Adipocyte (in vitro differentiated cells): ENCODE results near the gene CD2.

Source experiments
- DNase-seq: peaks from one replicate; pipeline ENCODE4 v3.0.0-alpha.2; 2015; ENCODE audit warnings: low read depth
- H3K27me3 ChIP-seq: replicated peaks from 2 replicates; pipeline ENCODE4 v1.7.0; 2013; ENCODE audit warnings: mild to moderate bottlenecking, low read length, moderate library complexity; ENCODE audit not compliant: control insufficient read depth, insufficient read depth
- H3K36me3 ChIP-seq: 2 replicates; pipeline ENCODE4 v1.7.0; 2013; ENCODE audit warnings: low read length, mild to moderate bottlenecking, moderate library complexity; ENCODE audit not compliant: control insufficient read depth, insufficient read depth, severe bottlenecking
- H3K4me1 ChIP-seq: 2 replicates; pipeline ENCODE4 v1.7.0; 2013; ENCODE audit warnings: mild to moderate bottlenecking, low read length, moderate library complexity; ENCODE audit not compliant: control insufficient read depth, insufficient read depth
- H3K4me3 ChIP-seq: 2 replicates; pipeline ENCODE4 v1.7.0; 2013; ENCODE audit warnings: mild to moderate bottlenecking, low read length, moderate library complexity
- H3K9ac ChIP-seq: 2 replicates; pipeline ENCODE4 v1.7.0; 2013; ENCODE audit warnings: mild to moderate bottlenecking, low read length, moderate library complexity
- H3K9me3 ChIP-seq: 2 replicates; pipeline ENCODE4 v1.7.0; 2013; ENCODE audit warnings: mild to moderate bottlenecking, low read length, moderate library complexity; ENCODE audit not compliant: control insufficient read depth

CD2 gene

GRCh38 chr1:116794804-116795481 lies 40.7 kb downstream of the CD2 start:
- Histone ChIP-seq H3K9me3 (peaks cover 2% of the 10 kb centered on the region), H3K36me3 (no peaks in the 10 kb centered on the region), H3K4me1 (no peaks in the 10 kb centered on the region)

GRCh38 chr1:116795482-116795829 lies 41.2 kb downstream of the CD2 start:
- no peaks in the 10 kb centered on the region for H3K36me3 ChIP-seq
- H3K27me3 ChIP-seq, result peaks cover 19% of the 10 kb centered on the region
- H3K4me3 ChIP-seq, result no peak overlapping the region
- H3K9me3 ChIP-seq, result no peaks in the 10 kb centered on the region
- no peak for DNase-seq
- H3K4me1 ChIP-seq, result no peaks in the 10 kb centered on the region
- H3K9ac ChIP-seq, result no peak overlapping the region

More at GRCh38 chr1:116794804-116795481, 40.7 kb downstream of the CD2 start:
- Histone ChIP-seq H3K4me3 (no peak overlapping the region), H3K27me3 (peaks cover 14% of the 10 kb centered on the region), H3K9ac (no peak overlapping the region)
- DNase-seq, result no peak

GRCh38 chr1:116804736-116805135 lies 50.5 kb downstream of the CD2 start:
- Histone ChIP-seq H3K36me3 (no peaks in the 10 kb centered on the region), H3K4me1 (no peaks in the 10 kb centered on the region), H3K9ac (no peak overlapping the region), H3K4me3 (no peak overlapping the region), H3K27me3 (peaks cover 8% of the 10 kb centered on the region), H3K9me3 (no peaks in the 10 kb centered on the region)
- no peak for DNase-seq

- Histone ChIP-seq H3K9ac (no peak overlapping the region), H3K4me3 (no peak overlapping the region), H3K4me1 (no peaks in the 10 kb centered on the region), H3K9me3 (no peaks in the 10 kb centered on the region), H3K36me3 (no peaks in the 10 kb centered on the region), H3K27me3 (peaks cover 3% of the 10 kb centered on the region)
- no peak for DNase-seq
These were observed 51.2 kb downstream of the CD2 start for GRCh38 chr1:116805398-116805797.

GRCh38 chr1:116806245-116806644 lies 52.0 kb downstream of the CD2 start:
- Histone ChIP-seq H3K9ac (no peak overlapping the region), H3K36me3 (no peaks in the 10 kb centered on the region), H3K4me3 (no peak overlapping the region), H3K4me1 (no peaks in the 10 kb centered on the region), H3K27me3 (peaks cover 3% of the 10 kb centered on the region), H3K9me3 (no peaks in the 10 kb centered on the region)
- DNase-seq, result no peak

GRCh38 chr1:116806671-116807070 lies 52.4 kb downstream of the CD2 start:
- H3K4me3 ChIP-seq, result no peak overlapping the region
- peaks cover under 1% of the 10 kb centered on the region for H3K9me3 ChIP-seq
- H3K9ac ChIP-seq, result no peak overlapping the region
- H3K4me1 ChIP-seq, result no peaks in the 10 kb centered on the region
- DNase-seq, result no peak
- H3K36me3 ChIP-seq, result no peaks in the 10 kb centered on the region
- H3K27me3 ChIP-seq, result peaks cover 3% of the 10 kb centered on the region

- H3K27me3 ChIP-seq, result peaks cover 3% of the 10 kb centered on the region
- H3K9me3 ChIP-seq, result peaks cover 9% of the 10 kb centered on the region
- H3K4me1 ChIP-seq, result no peaks in the 10 kb centered on the region
- H3K4me3 ChIP-seq, result no peak overlapping the region
- no peak overlapping the region for H3K9ac ChIP-seq
- no peaks in the 10 kb centered on the region for H3K36me3 ChIP-seq
- no peak for DNase-seq
These were observed 53.4 kb downstream of the CD2 start for GRCh38 chr1:116807394-116808199.

GRCh38 chr1:116808200-116808847 lies 54.1 kb downstream of the CD2 start:
- H3K4me3 ChIP-seq, result no peak overlapping the region
- H3K9me3 ChIP-seq, result peaks cover 13% of the 10 kb centered on the region
- peaks cover 3% of the 10 kb centered on the region for H3K27me3 ChIP-seq
- H3K36me3 ChIP-seq, result no peaks in the 10 kb centered on the region
- no peak overlapping the region for H3K9ac ChIP-seq
- peak; percentile 11 for DNase-seq
- no peaks in the 10 kb centered on the region for H3K4me1 ChIP-seq

GRCh38 chr1:116808848-116809508 lies 54.7 kb downstream of the CD2 start:
- Histone ChIP-seq H3K36me3 (no peaks in the 10 kb centered on the region), H3K4me3 (no peak overlapping the region), H3K4me1 (no peaks in the 10 kb centered on the region), H3K9ac (no peak overlapping the region), H3K9me3 (peaks cover 13% of the 10 kb centered on the region), H3K27me3 (peaks cover 3% of the 10 kb centered on the region)
- no peak for DNase-seq

- H3K9ac ChIP-seq, result no peak overlapping the region
- H3K27me3 ChIP-seq, result no peaks in the 10 kb centered on the region
- H3K36me3 ChIP-seq, result no peaks in the 10 kb centered on the region
- peaks cover 13% of the 10 kb centered on the region for H3K9me3 ChIP-seq
- no peak for DNase-seq
- no peak overlapping the region for H3K4me3 ChIP-seq
- H3K4me1 ChIP-seq, result no peaks in the 10 kb centered on the region
These were observed 57.1 kb downstream of the CD2 start for GRCh38 chr1:116811321-116811720.
